GM12878 (cell line): ENCODE measurements around the gene ZNF484.
"Not testable (repeated sequence)": the region's sequence is repeated elsewhere in the genome, so short reads cannot be mapped to it uniquely, and the experiment has no call there.

Experiments
- HDAC6 ChIP-seq: fragments of 200-600 bp; sonication (generic); IDR thresholded peaks from one replicate; pipeline ENCODE4 v1.8.0; 2017; ENCODE audit warnings: antibody characterized with exemption; ENCODE audit not compliant: unreplicated experiment
- JUNB ChIP-seq: IDR thresholded peaks from 2 replicates; pipeline ENCODE4 v1.6.1; 2016; ENCODE audit warnings: antibody characterized with exemption, mild to moderate bottlenecking
- MYC ChIP-seq: IDR thresholded peaks from 2 replicates; pipeline ENCODE4 v1.6.1; 2011; ENCODE audit warnings: mild to moderate bottlenecking, low read length, moderate library complexity, inconsistent platforms; ENCODE audit not compliant: insufficient read depth, insufficient replicate concordance, insufficient read length, severe bottlenecking
- STAT1 ChIP-seq: fragments of 450-650 bp; conservative IDR thresholded peaks from 2 replicates; pipeline ENCODE4 v1.6.1; 2014; ENCODE audit warnings: antibody characterized with exemption, mild to moderate bottlenecking
- TCF7 ChIP-seq: IDR thresholded peaks from 2 replicates; pipeline ENCODE4 v1.6.1; 2014; ENCODE audit warnings: antibody characterized with exemption, borderline replicate concordance
- ZNF24 ChIP-seq: fragments of 450-650 bp; IDR thresholded peaks from 2 replicates; pipeline ENCODE4 v1.6.1; 2017; ENCODE audit warnings: antibody characterized with exemption, mild to moderate bottlenecking

DNA sequence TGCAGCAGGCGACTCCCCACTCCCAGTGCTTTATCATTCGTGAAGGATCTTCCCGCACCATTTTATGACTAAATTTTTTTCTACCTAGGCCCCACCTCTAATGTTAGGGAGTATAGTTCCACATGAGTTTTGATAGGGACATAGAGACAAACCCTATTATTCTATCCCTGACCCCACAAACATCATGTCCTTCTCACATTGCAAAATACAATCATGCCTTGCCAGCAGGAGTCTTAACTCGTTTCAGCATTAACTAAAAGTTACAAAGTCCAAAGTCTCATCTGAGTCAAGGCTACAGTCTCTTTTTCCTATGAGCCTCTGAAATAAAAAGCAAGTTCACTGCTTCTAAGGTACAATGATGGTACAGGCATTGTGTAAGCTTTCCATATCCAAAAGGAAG, 14.4 kb upstream of the ZNF484 start:
- not testable (repeated sequence) for TF ChIP-seq ZNF24, MYC, STAT1, HDAC6, JUNB, TCF7
